PC-3 (cell line): ENCODE data around the gene NOM1. TPM values are rescaled to one million over a fixed set of nuclear protein-coding genes. Genes with fewer than 3 reads are reported as not detected.
"Not testable (repeated sequence)": the region's sequence is repeated elsewhere in the genome, so short reads cannot be mapped to it uniquely, and the experiment has no call there.

Experiments
- ATAC-seq: fragments of 200-7000 bp; cut with Tn5 transposase; 2 replicates; pipeline ENCODE4 v1.9.1; 2020; ENCODE audit warnings: mild to moderate bottlenecking, moderate library complexity
- Bru-seq: library from RNA; stranded (reverse); fragments of 400-500 nt; gene quantifications from one replicate; lab custom pipeline; 2021; lab: Mats Ljungman, UMichigan
- BruChase-seq, 2 experiments: library from RNA; stranded (reverse); fragments of 400-500 nt; gene quantifications; one replicate each; lab custom pipeline; 2021; lab: Mats Ljungman, UMichigan
- BruUV-seq: library from RNA; stranded (reverse); fragments of 400-500 nt; replicated peaks from 2 replicates; lab custom pipeline; 2021; lab: Mats Ljungman, UMichigan
- CTCF ChIA-PET: fragments of 300-600 bp; sonication (Branson Sonifier 250); formaldehyde crosslinking; loops from one replicate; lab custom pipeline; 2022; ENCODE audit warnings: antibody characterized with exemption; lab: Charles Lee
- POLR2A ChIA-PET: fragments of 300-600 bp; sonication (Branson Sonifier 250); formaldehyde crosslinking; loops from one replicate; lab custom pipeline; 2022; ENCODE audit warnings: antibody characterized with exemption; ENCODE audit not compliant: unreplicated experiment; lab: Charles Lee
- DNase-seq: peaks from one replicate; pipeline ENCODE4 v3.0.0-alpha.2; 2015
- H2AFZ ChIP-seq: fragments of 300-600 bp; sonication (generic); 2 replicates; pipeline ENCODE4 v1.6.0; 2016; ENCODE audit warnings: antibody characterized with exemption, low read length
- H3F3A ChIP-seq: fragments of 300-600 bp; sonication (generic); one replicate; pipeline ENCODE4 v1.6.0; 2017; ENCODE audit warnings: antibody characterized with exemption, low read length, control low read depth, mild to moderate bottlenecking; ENCODE audit not compliant: unreplicated experiment
- H3K27ac ChIP-seq: fragments of 300-600 bp; sonication (generic); 2 replicates; pipeline ENCODE4 v1.5.1; 2016; ENCODE audit warnings: mild to moderate bottlenecking, low read length
- H3K27me3 ChIP-seq: fragments of 300-600 bp; sonication (generic); 2 replicates; pipeline ENCODE4 v1.6.1; 2016; ENCODE audit warnings: low read length, mixed read lengths
- H3K36me3 ChIP-seq: fragments of 300-600 bp; sonication (generic); 2 replicates; pipeline ENCODE4 v1.6.1; 2016; ENCODE audit warnings: low read depth, mixed run types, low read length, mixed read lengths
- H3K4me1 ChIP-seq: fragments of 300-600 bp; sonication (generic); 2 replicates; pipeline ENCODE4 v1.5.1; 2016; ENCODE audit warnings: low read length; ENCODE audit not compliant: insufficient read depth
- H3K4me2 ChIP-seq: fragments of 300-600 bp; sonication (generic); 2 replicates; pipeline ENCODE4 v1.6.0; 2016; ENCODE audit warnings: low read length
- H3K4me3 ChIP-seq: fragments of 300-600 bp; sonication (generic); 2 replicates; pipeline ENCODE4 v1.5.1; 2016; ENCODE audit warnings: mild to moderate bottlenecking, low read length, mixed read lengths
- H3K79me2 ChIP-seq: fragments of 300-600 bp; sonication (generic); 2 replicates; pipeline ENCODE4 v1.6.1; 2017; ENCODE audit warnings: low read length, mixed read lengths
- H3K9ac ChIP-seq: fragments of 300-600 bp; sonication (generic); 2 replicates; pipeline ENCODE4 v1.6.0; 2016; ENCODE audit warnings: mild to moderate bottlenecking, low read length
- H3K9me2 ChIP-seq: fragments of 300-600 bp; sonication (generic); replicated peaks from 2 replicates; pipeline ENCODE4 v1.6.1; 2016; ENCODE audit warnings: mixed run types, low read length, mixed read lengths
- H3K9me3 ChIP-seq: fragments of 300-600 bp; sonication (generic); 2 replicates; pipeline ENCODE4 v1.6.1; 2016; ENCODE audit warnings: low read length, mixed read lengths
- H4K20me1 ChIP-seq: fragments of 300-600 bp; sonication (generic); 2 replicates; pipeline ENCODE4 v1.6.1; 2016; ENCODE audit warnings: low read length, mixed read lengths
- CTCF ChIP-seq: fragments of 300-600 bp; sonication (generic); conservative IDR thresholded peaks from 2 replicates; pipeline ENCODE4 v1.5.1; 2017; ENCODE audit warnings: antibody characterized with exemption, low read depth, mild to moderate bottlenecking, low read length
- EZH2 ChIP-seq: fragments of 300-600 bp; sonication (generic); IDR thresholded peaks from one replicate; pipeline ENCODE4 v1.6.1; 2017; ENCODE audit warnings: antibody characterized with exemption, mild to moderate bottlenecking, low read length; ENCODE audit not compliant: unreplicated experiment
- EZH2phosphoT487 ChIP-seq: fragments of 300-600 bp; sonication (generic); IDR thresholded peaks from 2 replicates; pipeline ENCODE4 v1.6.1; 2018; ENCODE audit warnings: mild to moderate bottlenecking, antibody characterized with exemption, low read length, borderline replicate concordance
- intact Hi-C: fragments of 100-400 bp; cut with micrococcal nuclease; formaldehyde crosslinking; loops from 2 replicates; pipeline ENCODE4 v1.9.0; 2023
- long read RNA-seq: library from polyadenylated mRNA; unstranded; transcript quantifications from one replicate; pipeline ENCODE4 v2.0.0, GENCODE V29; 2021; ENCODE audit not compliant: unreplicated experiment
- total RNA-seq: library from RNA; depleted of rRNA; stranded (reverse); fragments of >200 nt; gene quantifications from 2 replicates; pipeline ENCODE4 v1.2.3, GENCODE V29; 2014; rRNA removed

NOM1 gene
- 17.7 and 28.5 TPM in 2 replicates for total RNA-seq
- percentile 89 among the genes with signal in this experiment for Bru-seq, nascent RNA
- percentile 93 among the genes with signal in this experiment for BruChase-seq, experiment 1, labeled RNA remaining after a 6-hour chase
- BruChase-seq, experiment 2, labeled RNA remaining after a 2-hour chase = percentile 92 among the genes with signal in this experiment
- long read RNA-seq, full-length matches to known transcripts = 14 of 48 reads
- long read RNA-seq, partial matches to known transcripts = 12 of 48 reads
- long read RNA-seq, other reads (novel, unspliced or antisense) = 22 of 48 reads

GRCh38 chr7:156949541-156950380 lies at the start of gene NOM1:
NOM1 (plus strand) TSS chr7:156949712; CDS start chr7:156949738, 26 bp downstream.
- H3K27me3 ChIP-seq = no peaks in the 10 kb centered on the region
- ATAC-seq (peak; percentile 72), DNase-seq (peak; percentile 87)
- H3K4me2 ChIP-seq = peak within 1 kb of the TSS; percentile 99
- ChIA-PET POLR2A (interaction anchor here (0.7 to 0.9 kb wide), 2 partner anchors 74 to 236 kb away, joined by 3 read pairs; no protein-coding TSS in a partner anchor), CTCF (interaction anchor here (0.6 kb wide), 1 partner anchor 92 kb away, joined by 12 read pairs; no protein-coding TSS in a partner anchor)
- H3K36me3 ChIP-seq = peaks cover 22% of the 10 kb centered on the region
- intact Hi-C loops = loop anchor here (2.0 to 10.0 kb wide), 3 partner anchors 47 to 325 kb away; partner anchors contain the start of gene UBE3C
- no peaks in the 10 kb centered on the region for H3K9me3 ChIP-seq
- H2AFZ ChIP-seq = peak within 1 kb of the TSS; percentile 84
- H3F3A ChIP-seq = no peaks in the 10 kb centered on the region
- H3K27ac ChIP-seq = peak within 1 kb of the TSS; percentile 59
- H4K20me1 ChIP-seq = peaks cover 41% of the 10 kb centered on the region
- peaks cover 14% of the 10 kb centered on the region for H3K4me1 ChIP-seq
- H3K9me2 ChIP-seq = no peaks in the 10 kb centered on the region
- TF ChIP-seq EZH2 = no peak
- peak; percentile 47 for TF ChIP-seq CTCF
- no peak for TF ChIP-seq EZH2phosphoT487
- peaks cover 52% of the 10 kb centered on the region for H3K79me2 ChIP-seq
- peak within 1 kb of the TSS; percentile 99 for H3K9ac ChIP-seq
- no TSS peak for BruUV-seq
- peak within 1 kb of the TSS; percentile 96 for H3K4me3 ChIP-seq

- POLR2A ChIA-PET = interaction anchor here (0.5 kb wide), 1 partner anchor 1090 kb away, joined by 3 read pairs; no protein-coding TSS in a partner anchor
- H3K4me3 ChIP-seq, H2AFZ ChIP-seq, H3K36me3 ChIP-seq, ATAC-seq, CTCF ChIA-PET, H3K79me2 ChIP-seq, H3K4me2 ChIP-seq, H3F3A ChIP-seq, H3K9me3 ChIP-seq, H4K20me1 ChIP-seq, H3K9ac ChIP-seq, H3K27me3 ChIP-seq, H3K27ac ChIP-seq, H3K9me2 ChIP-seq, intact Hi-C loops, BruUV-seq: not testable (repeated sequence)
- peak; percentile 15 for DNase-seq
- peaks cover 12% of the 10 kb centered on the region for H3K4me1 ChIP-seq
Observed at GRCh38 chr7:156900093-156900492, 49.4 kb upstream of the NOM1 start.

GRCh38 chr7:156903232-156903909 lies 46.1 kb upstream of the NOM1 start:
- Histone ChIP-seq H3K9ac (no peak overlapping the region), H3K9me2 (no peaks in the 10 kb centered on the region), H3K4me2 (peak overlapping the region; percentile 79), H3K27me3 (no peaks in the 10 kb centered on the region), H4K20me1 (no peaks in the 10 kb centered on the region), H2AFZ (peak overlapping the region; percentile 53), H3K79me2 (no peaks in the 10 kb centered on the region), H3K4me3 (peak overlapping the region; percentile 25; the same call in 1 of the 2 replicates), H3K4me1 (peaks cover 12% of the 10 kb centered on the region), H3K9me3 (no peaks in the 10 kb centered on the region), H3K27ac (0 out of 2 replicates have a peak overlapping the region, but pooled peaks have one; percentile 23), H3K36me3 (no peaks in the 10 kb centered on the region), H3F3A (no peaks in the 10 kb centered on the region)
- POLR2A ChIA-PET = no interaction called here
- ATAC-seq (peak; percentile 98), DNase-seq (peak; percentile 90)
- CTCF ChIA-PET = no interaction called here
- intact Hi-C loops = loop anchor here (2.0 kb wide), 1 partner anchor 47 kb away; no protein-coding TSS in a partner anchor
- no TSS peak for BruUV-seq
- TF ChIP-seq CTCF (no peak), EZH2phosphoT487 (no peak), EZH2 (no peak)
